Activated naive CD4-positive, alpha-beta T cell treated with anti-CD3 and anti-CD28 coated beads for 36 hours (primary cell): ENCODE results near the gene THUMPD1. TPM values are rescaled to one million over a fixed set of nuclear protein-coding genes. Genes with fewer than 3 reads are reported as not detected.
A peak's percentile ranks its signal among the peaks of the same experiment; 100 is the strongest.

Source experiments
- CTCF ChIA-PET: fragments of 350-600 bp; sonication (Branson Sonifier 250); formaldehyde crosslinking; loops from one replicate; lab custom pipeline; 2021; ENCODE audit warnings: antibody characterized with exemption; lab: Charles Lee
- DNase-seq: peaks from one replicate; pipeline ENCODE4 v3.0.0-alpha.2; 2020
- H3K27ac Mint-ChIP-seq: one replicate; pipeline ENCODE4 v1.8.0; 2021; ENCODE audit warnings: mild to moderate bottlenecking, mixed read lengths
- H3K27me3 Mint-ChIP-seq: one replicate; pipeline ENCODE4 v1.8.0; 2021; ENCODE audit warnings: low read depth, mixed read lengths
- H3K36me3 Mint-ChIP-seq: one replicate; pipeline ENCODE4 v1.8.0; 2021; ENCODE audit warnings: low read depth, mixed read lengths
- H3K4me1 Mint-ChIP-seq: one replicate; pipeline ENCODE4 v1.8.0; 2021; ENCODE audit warnings: low read depth, mixed read lengths
- H3K4me3 Mint-ChIP-seq: one replicate; pipeline ENCODE4 v1.8.0; 2021; ENCODE audit warnings: mild to moderate bottlenecking, moderate library complexity, mixed read lengths
- H3K9me3 Mint-ChIP-seq: one replicate; pipeline ENCODE4 v1.8.0; 2021; ENCODE audit warnings: mixed read lengths
- intact Hi-C: fragments of 100-400 bp; cut with micrococcal nuclease; formaldehyde crosslinking; loops from one replicate; pipeline ENCODE4 v1.15.1; 2023
- total RNA-seq, 2 experiments: library from RNA; stranded (reverse); gene quantifications; one replicate each; pipeline ENCODE4 v1.2.3, GENCODE V29; 2021

Gene THUMPD1
- 10 to 100 TPM; 47.5 to 49.8 TPM for total RNA-seq

GRCh38 chr16:20741554-20742285, at the start of gene THUMPD1:
THUMPD1 (minus strand) TSS chr16:20741818; CDS start chr16:20741739, 79 bp downstream.
- no peaks in the 10 kb centered on the region for H3K27me3 Mint-ChIP-seq
- H3K4me1 Mint-ChIP-seq: peaks cover 29% of the 10 kb centered on the region
- no peaks in the 10 kb centered on the region for H3K9me3 Mint-ChIP-seq
- H3K4me3 Mint-ChIP-seq: peak within 1 kb of the TSS; percentile 94
- H3K27ac Mint-ChIP-seq: peak within 1 kb of the TSS; percentile 95
- peaks cover 6% of the 10 kb centered on the region for H3K36me3 Mint-ChIP-seq
- DNase-seq: peak; percentile 100
- intact Hi-C loops: loop anchor here (1.0 to 5.0 kb wide), 7 partner anchors 22 to 1451 kb away; partner anchors contain the start of genes CCP110, DCUN1D3, ERI2 and GDE1
- CTCF ChIA-PET: interaction anchor here (0.9 to 1.2 kb wide), 4 partner anchors 10 to 12 kb away, joined by 3 read pairs; no protein-coding TSS in a partner anchor

GRCh38 chr16:20789130-20789529, 47.5 kb upstream of the THUMPD1 start:
- no peak overlapping the region for H3K4me3 Mint-ChIP-seq
- intact Hi-C loops: no loop called here
- no peak for DNase-seq
- no peak overlapping the region for H3K27ac Mint-ChIP-seq
- no peaks in the 10 kb centered on the region for H3K27me3 Mint-ChIP-seq
- H3K4me1 Mint-ChIP-seq: no peaks in the 10 kb centered on the region
- H3K9me3 Mint-ChIP-seq: no peaks in the 10 kb centered on the region
- CTCF ChIA-PET: interaction anchor here (0.8 kb wide), 1 partner anchor 14 kb away, joined by 3 read pairs; no protein-coding TSS in a partner anchor
- H3K36me3 Mint-ChIP-seq: peaks cover 2% of the 10 kb centered on the region

GRCh38 chr16:20784204-20784603, 42.6 kb upstream of the THUMPD1 start:
- H3K9me3 Mint-ChIP-seq: no peaks in the 10 kb centered on the region
- CTCF ChIA-PET: interaction anchor here (0.6 to 1.3 kb wide), 2 partner anchors 20 to 337 kb away, joined by 3 read pairs; no protein-coding TSS in a partner anchor
- H3K4me3 Mint-ChIP-seq: no peak overlapping the region
- H3K36me3 Mint-ChIP-seq: peaks cover 1% of the 10 kb centered on the region
- no peaks in the 10 kb centered on the region for H3K27me3 Mint-ChIP-seq
- H3K4me1 Mint-ChIP-seq: no peaks in the 10 kb centered on the region
- H3K27ac Mint-ChIP-seq: no peak overlapping the region
- DNase-seq: no peak
- intact Hi-C loops: no loop called here

GRCh38 chr16:20782470-20782869, 40.9 kb upstream of the THUMPD1 start:
- H3K27ac Mint-ChIP-seq: no peak overlapping the region
- intact Hi-C loops: no loop called here
- no peaks in the 10 kb centered on the region for H3K27me3 Mint-ChIP-seq
- H3K36me3 Mint-ChIP-seq: peaks cover 3% of the 10 kb centered on the region
- no peak overlapping the region for H3K4me3 Mint-ChIP-seq
- no peaks in the 10 kb centered on the region for H3K4me1 Mint-ChIP-seq
- no peak for DNase-seq
- CTCF ChIA-PET: no interaction called here
- H3K9me3 Mint-ChIP-seq: no peaks in the 10 kb centered on the region

GRCh38 chr16:20781697-20782096, 40.1 kb upstream of the THUMPD1 start:
- no peak for DNase-seq
- H3K4me1 Mint-ChIP-seq: no peaks in the 10 kb centered on the region
- intact Hi-C loops: no loop called here
- CTCF ChIA-PET: no interaction called here
- peaks cover 3% of the 10 kb centered on the region for H3K36me3 Mint-ChIP-seq
- no peaks in the 10 kb centered on the region for H3K9me3 Mint-ChIP-seq
- H3K27me3 Mint-ChIP-seq: no peaks in the 10 kb centered on the region
- H3K27ac Mint-ChIP-seq: no peak overlapping the region
- no peak overlapping the region for H3K4me3 Mint-ChIP-seq

- Mint-ChIP-seq H3K9me3 (no peaks in the 10 kb centered on the region), H3K4me3 (no peak overlapping the region), H3K4me1 (no peaks in the 10 kb centered on the region), H3K27ac (no peak overlapping the region), H3K36me3 (peaks cover 9% of the 10 kb centered on the region), H3K27me3 (no peaks in the 10 kb centered on the region)
- peak; percentile 73 for DNase-seq
- CTCF ChIA-PET: interaction anchor here (0.8 to 1.0 kb wide), 3 partner anchors 10 to 14 kb away, joined by 3 read pairs; no protein-coding TSS in a partner anchor
- intact Hi-C loops: no loop called here
Observed at GRCh38 chr16:20774703-20775362, 33.2 kb upstream of the THUMPD1 start.

GRCh38 chr16:20773679-20774078, 32.1 kb upstream of the THUMPD1 start:
- Mint-ChIP-seq H3K9me3 (no peaks in the 10 kb centered on the region), H3K4me1 (no peaks in the 10 kb centered on the region), H3K4me3 (no peak overlapping the region), H3K27me3 (no peaks in the 10 kb centered on the region), H3K27ac (no peak overlapping the region), H3K36me3 (peaks cover 7% of the 10 kb centered on the region)
- CTCF ChIA-PET: interaction anchor here (0.6 to 1.0 kb wide), 2 partner anchors 9 to 1335 kb away, joined by 3 read pairs; no protein-coding TSS in a partner anchor
- intact Hi-C loops: no loop called here
- no peak for DNase-seq

- Mint-ChIP-seq H3K9me3 (no peaks in the 10 kb centered on the region), H3K27me3 (no peaks in the 10 kb centered on the region), H3K4me1 (peaks cover 12% of the 10 kb centered on the region), H3K27ac (no peak overlapping the region), H3K4me3 (no peak overlapping the region), H3K36me3 (peaks cover 6% of the 10 kb centered on the region)
- intact Hi-C loops: no loop called here
- CTCF ChIA-PET: no interaction called here
- no peak for DNase-seq
Observed at GRCh38 chr16:20768818-20769217, 27.2 kb upstream of the THUMPD1 start.

- no peak overlapping the region for H3K27ac Mint-ChIP-seq
Observed at GRCh38 chr16:20768121-20768520, 26.5 kb upstream of the THUMPD1 start.

GRCh38 chr16:20767577-20767976, 26.0 kb upstream of the THUMPD1 start:
- H3K4me3 Mint-ChIP-seq: no peak overlapping the region
- CTCF ChIA-PET: no interaction called here
- H3K27ac Mint-ChIP-seq: no peak overlapping the region
- H3K36me3 Mint-ChIP-seq: peaks cover 6% of the 10 kb centered on the region
- H3K27me3 Mint-ChIP-seq: no peaks in the 10 kb centered on the region
- H3K9me3 Mint-ChIP-seq: peaks cover 2% of the 10 kb centered on the region
- DNase-seq: no peak
- intact Hi-C loops: no loop called here
- peaks cover 19% of the 10 kb centered on the region for H3K4me1 Mint-ChIP-seq

More at GRCh38 chr16:20768121-20768520, 26.5 kb upstream of the THUMPD1 start:
- peaks cover 6% of the 10 kb centered on the region for H3K36me3 Mint-ChIP-seq
- peaks cover 16% of the 10 kb centered on the region for H3K4me1 Mint-ChIP-seq
- CTCF ChIA-PET: no interaction called here
- DNase-seq: no peak
- H3K27me3 Mint-ChIP-seq: no peaks in the 10 kb centered on the region
- intact Hi-C loops: no loop called here
- no peaks in the 10 kb centered on the region for H3K9me3 Mint-ChIP-seq
- no peak overlapping the region for H3K4me3 Mint-ChIP-seq

- no peak overlapping the region for H3K4me3 Mint-ChIP-seq
- H3K36me3 Mint-ChIP-seq: peaks cover 5% of the 10 kb centered on the region
- intact Hi-C loops: no loop called here
- peaks cover 25% of the 10 kb centered on the region for H3K4me1 Mint-ChIP-seq
- CTCF ChIA-PET: interaction anchor here (0.7 kb wide), 1 partner anchor 37 kb away, joined by 3 read pairs; no protein-coding TSS in a partner anchor
- H3K9me3 Mint-ChIP-seq: peaks cover 6% of the 10 kb centered on the region
- H3K27ac Mint-ChIP-seq: no peak overlapping the region
- DNase-seq: no peak
- H3K27me3 Mint-ChIP-seq: no peaks in the 10 kb centered on the region
Observed at GRCh38 chr16:20766294-20766693, 24.7 kb upstream of the THUMPD1 start.

GRCh38 chr16:20765732-20766131, 24.1 kb upstream of the THUMPD1 start:
- intact Hi-C loops: no loop called here
- Mint-ChIP-seq H3K36me3 (peaks cover 5% of the 10 kb centered on the region), H3K4me3 (no peak overlapping the region), H3K27me3 (no peaks in the 10 kb centered on the region), H3K9me3 (peaks cover 6% of the 10 kb centered on the region), H3K27ac (no peak overlapping the region), H3K4me1 (peaks cover 25% of the 10 kb centered on the region)
- DNase-seq: no peak
- CTCF ChIA-PET: interaction anchor here (0.6 to 1.2 kb wide), 3 partner anchors 8 to 88 kb away, joined by 3 read pairs; no protein-coding TSS in a partner anchor
